GM12874 (cell line): Measurements from ENCODE around the gene MME.

Source experiments
- TF ChIP-seq, protein P1 (sequence below): IDR thresholded peaks from 2 replicates; pipeline ENCODE4 v1.5.1; 2011; ENCODE audit warnings: low read depth, mild to moderate bottlenecking, control low read depth, low read length, moderate library complexity; ENCODE audit not compliant: insufficient read depth

MME gene

DNA sequence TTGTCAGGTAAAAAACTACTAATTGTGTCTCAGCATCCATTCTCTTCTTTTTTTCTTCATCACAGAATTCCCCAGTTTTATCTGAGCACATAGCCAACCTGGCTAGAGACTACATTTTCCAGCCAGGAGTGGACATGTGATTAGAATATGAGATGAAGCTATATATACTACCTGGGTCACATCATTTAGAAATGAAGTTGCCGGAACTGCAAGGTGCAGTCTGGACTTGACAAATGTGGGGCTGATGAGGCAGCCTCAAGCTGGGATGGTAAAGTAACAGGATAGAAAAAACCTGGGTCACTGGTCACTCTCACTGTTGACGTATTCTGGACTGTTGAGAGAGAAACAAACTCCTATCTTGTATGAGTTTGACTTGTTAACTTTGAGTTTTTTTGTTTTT is 113.7 kb downstream of the MME start:
- TF ChIP-seq, protein P1, sequence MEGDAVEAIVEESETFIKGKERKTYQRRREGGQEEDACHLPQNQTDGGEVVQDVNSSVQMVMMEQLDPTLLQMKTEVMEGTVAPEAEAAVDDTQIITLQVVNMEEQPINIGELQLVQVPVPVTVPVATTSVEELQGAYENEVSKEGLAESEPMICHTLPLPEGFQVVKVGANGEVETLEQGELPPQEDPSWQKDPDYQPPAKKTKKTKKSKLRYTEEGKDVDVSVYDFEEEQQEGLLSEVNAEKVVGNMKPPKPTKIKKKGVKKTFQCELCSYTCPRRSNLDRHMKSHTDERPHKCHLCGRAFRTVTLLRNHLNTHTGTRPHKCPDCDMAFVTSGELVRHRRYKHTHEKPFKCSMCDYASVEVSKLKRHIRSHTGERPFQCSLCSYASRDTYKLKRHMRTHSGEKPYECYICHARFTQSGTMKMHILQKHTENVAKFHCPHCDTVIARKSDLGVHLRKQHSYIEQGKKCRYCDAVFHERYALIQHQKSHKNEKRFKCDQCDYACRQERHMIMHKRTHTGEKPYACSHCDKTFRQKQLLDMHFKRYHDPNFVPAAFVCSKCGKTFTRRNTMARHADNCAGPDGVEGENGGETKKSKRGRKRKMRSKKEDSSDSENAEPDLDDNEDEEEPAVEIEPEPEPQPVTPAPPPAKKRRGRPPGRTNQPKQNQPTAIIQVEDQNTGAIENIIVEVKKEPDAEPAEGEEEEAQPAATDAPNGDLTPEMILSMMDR: no peak

DNA sequence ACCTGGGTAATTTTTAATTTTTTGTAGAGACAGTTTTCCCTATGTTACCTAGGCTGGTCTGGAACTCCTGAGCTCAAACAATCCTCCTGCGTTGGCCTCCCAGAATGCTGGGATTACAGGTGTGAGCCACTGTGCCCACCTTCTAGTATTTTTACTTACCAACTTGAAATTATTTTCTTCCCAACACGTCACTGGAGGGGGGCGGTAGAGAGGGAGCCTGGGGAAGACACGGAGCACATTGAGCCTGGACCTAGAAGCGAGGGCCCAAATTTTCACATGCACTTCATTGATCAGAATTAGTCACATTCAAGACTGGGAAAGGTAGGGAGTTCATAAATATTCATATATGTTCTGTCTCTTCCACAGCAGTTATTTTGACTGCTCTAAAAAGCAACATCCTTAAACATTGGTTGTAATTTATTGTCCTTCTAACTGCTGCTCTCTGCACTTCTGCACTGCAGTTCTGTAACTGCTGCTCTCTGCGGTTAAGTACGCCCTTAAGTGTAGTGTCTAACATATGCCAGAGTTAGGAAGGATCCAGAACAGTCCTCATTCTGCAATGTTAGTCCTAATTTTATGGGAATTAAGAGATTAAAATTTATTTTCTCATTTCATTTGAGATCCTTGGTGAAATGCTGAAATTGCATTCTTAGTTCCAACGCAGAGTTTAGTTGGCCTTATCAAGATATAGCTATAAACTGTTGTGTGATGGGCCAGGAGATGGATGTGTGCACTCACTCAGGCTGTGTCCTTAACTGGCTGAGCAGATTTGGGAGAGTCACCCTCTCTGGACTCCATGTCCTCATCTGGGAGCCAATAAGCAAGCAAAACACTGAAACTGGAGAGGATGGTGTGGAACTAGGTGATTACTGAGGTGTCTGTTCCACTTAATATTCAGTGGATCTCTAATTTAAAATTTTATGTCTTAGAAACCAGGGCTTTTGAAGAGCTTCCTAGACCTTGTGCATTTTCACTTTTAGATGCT is 115.1 kb downstream of the MME start:
- TF ChIP-seq, protein P1: no peak

DNA sequence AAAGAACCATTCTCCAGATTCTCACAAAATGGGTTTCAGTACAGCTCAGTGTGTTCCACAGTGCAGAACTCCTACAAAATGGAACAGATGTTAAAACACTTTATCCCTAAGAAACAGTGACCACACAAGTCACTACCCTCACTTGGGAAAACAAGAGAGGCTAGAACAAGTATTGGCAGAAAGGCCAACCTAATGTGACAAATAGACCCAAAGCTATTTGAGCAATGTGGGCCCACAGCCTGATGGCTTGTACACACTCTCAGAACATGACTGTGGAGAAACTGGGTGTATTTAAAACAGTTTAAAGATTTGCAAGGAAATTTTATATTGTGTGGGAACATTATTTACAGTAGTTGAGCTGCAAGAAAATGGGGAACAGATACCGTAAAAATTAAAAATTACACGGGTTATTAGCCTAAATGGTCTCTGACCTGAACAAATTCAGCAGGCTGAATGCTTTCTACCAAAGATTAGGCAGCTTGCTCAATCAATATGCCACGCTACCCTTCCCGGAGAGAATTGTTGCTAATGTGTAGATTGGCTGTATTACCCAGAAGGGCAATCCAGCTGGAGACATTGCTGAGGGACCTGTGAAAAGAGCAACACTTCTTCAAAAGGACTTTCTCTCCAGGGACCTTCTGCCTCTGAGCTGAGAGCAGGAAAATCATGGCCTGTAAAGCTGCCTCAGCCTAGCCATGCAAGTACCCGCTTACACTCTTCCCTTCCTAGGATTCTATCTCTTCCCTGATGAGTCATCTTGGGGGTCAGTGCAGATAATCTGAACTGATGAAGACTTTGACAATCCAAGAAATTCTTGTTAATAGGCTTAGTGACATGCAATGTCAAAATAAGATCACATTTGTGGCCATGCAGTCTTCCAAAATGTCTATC is 116.3 kb downstream of the MME start:
- TF ChIP-seq, protein P1: no peak

DNA sequence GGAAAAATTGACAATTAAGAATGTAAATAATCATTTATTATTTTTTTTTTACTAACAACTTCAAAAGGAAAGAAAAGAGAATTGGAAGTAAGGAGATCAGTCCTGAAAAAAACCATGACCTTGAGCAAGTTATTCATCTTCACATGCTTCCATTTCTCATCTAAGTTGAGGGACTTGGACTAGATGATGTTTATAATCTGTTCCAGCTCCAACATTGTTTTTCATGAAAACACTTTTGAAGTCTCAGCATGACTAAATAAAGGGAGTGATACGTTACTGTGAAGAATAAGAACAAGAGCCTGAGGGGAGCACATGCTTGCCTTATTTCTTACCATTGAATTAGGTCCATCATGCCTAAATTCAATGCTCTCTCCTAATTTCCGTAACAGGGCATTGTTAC is 117.7 kb downstream of the MME start:
- TF ChIP-seq, protein P1: no peak

DNA sequence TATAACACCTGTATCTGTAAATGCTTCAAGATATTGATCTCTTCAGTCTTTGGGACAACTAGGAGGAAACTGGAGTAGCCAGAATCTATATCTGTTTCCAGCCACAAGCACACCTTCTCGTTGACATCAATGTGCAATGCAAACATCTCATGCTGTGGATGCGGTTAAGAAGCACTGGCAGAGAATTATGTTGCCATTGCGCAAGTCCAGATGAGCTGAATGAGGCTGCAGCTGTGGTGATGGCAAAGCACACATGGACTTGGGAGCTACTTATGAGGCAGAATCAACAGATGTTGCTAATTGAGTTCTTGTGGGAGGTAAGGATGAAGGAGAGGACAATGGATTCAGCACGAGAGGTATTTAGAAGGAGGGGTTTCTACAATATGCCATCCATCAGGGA is 122.5 kb downstream of the MME start:
- TF ChIP-seq, protein P1: no peak

DNA sequence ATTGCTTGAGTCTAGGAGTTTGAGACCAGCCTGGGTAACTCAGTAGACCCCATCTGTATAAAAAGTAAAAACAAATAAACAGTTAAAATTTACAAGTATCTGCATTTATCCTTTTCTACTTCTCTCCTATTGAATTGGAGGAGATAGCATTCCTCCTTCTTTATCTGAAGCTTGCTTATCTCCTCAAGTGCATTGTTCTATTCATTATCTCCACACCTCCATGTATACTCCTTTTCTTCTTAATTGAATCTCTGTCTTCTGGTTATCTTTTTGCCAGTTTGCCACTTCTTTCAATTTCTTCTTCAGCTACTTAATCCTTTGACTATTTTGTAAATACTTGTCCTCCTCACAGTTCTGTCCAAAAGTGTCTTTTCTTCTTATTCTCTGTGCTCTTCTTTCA is 124.7 kb downstream of the MME start:
- TF ChIP-seq, protein P1: no peak

DNA sequence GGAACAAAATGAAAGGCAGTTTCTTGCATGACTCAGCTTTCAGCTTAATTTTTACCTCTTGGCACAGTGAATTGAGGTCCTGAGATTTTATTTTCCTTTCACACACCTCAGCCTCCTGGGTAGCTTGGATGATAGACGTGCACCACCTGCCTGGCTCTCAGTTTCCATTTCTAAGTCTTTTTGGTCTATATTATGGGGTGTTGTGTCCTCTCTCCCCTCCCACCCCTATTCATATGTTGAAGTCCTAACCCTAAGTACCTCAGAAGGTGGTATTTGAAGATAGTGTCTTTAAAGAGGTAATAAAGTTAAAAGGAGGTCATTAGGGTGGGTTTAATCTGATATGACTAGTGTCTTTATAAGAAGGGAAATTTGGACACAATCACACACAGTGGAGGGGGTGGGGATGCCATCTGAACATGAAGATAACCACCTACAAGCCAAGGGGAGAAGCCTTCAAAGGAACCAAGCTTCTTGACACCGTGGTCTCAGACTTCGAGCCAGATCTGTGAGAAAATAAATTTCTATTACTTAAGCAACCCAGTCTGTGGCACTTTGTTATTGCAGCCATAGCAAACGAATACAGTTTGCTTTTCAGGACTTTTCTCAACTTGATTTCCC is 128.2 kb downstream of the MME start:
- TF ChIP-seq, protein P1: no peak
